Suppressor macrophage (primary cell): Measurements from ENCODE around the gene HCRTR1.

Experiments
- DNase-seq, 4 experiments: peaks; one replicate each; pipeline ENCODE4 v3.0.0-alpha.2; 2020 to 2022

HCRTR1 gene

GRCh38 chr1:31626223-31627207 is 9.0 kb downstream of the HCRTR1 start:
- peak; percentile 19 to 58 (median 48) for DNase-seq

GRCh38 chr1:31627301-31627929 is 9.9 kb downstream of the HCRTR1 start:
- DNase-seq: no peak

- no peak for DNase-seq
Measured at GRCh38 chr1:31627930-31628559, 10.6 kb downstream of the HCRTR1 start.

- no peak for DNase-seq
Measured at GRCh38 chr1:31628931-31629556, 11.6 kb downstream of the HCRTR1 start.

- DNase-seq: no peak
Measured at GRCh38 chr1:31632649-31633048, 15.2 kb downstream of the HCRTR1 start.

GRCh38 chr1:31633117-31633516 is 15.6 kb downstream of the HCRTR1 start:
- peak; percentile 50 to 65 (median 58) for DNase-seq

- no peak for DNase-seq
Measured at GRCh38 chr1:31637915-31638673, 20.6 kb downstream of the HCRTR1 start.

- peak; percentile 53 to 82 (median 67) for DNase-seq
Measured at GRCh38 chr1:31639543-31639942, 22.1 kb downstream of the HCRTR1 start.

GRCh38 chr1:31640179-31640578 is 22.7 kb downstream of the HCRTR1 start:
- DNase-seq: no peak

GRCh38 chr1:31640964-31641363 is 23.5 kb downstream of the HCRTR1 start:
- DNase-seq: no peak

- DNase-seq: no peak
Measured at GRCh38 chr1:31642366-31642765, 24.9 kb downstream of the HCRTR1 start.

GRCh38 chr1:31642897-31643296 is 25.4 kb downstream of the HCRTR1 start:
- no peak for DNase-seq

GRCh38 chr1:31643976-31644559 is 26.6 kb downstream of the HCRTR1 start:
- DNase-seq: no peak

- DNase-seq: peak; percentile 99
Measured at GRCh38 chr1:31644560-31645273, 27.2 kb downstream of the HCRTR1 start, which contains the start of gene PEF1. PEF1 (minus strand) TSS chr1:31644876; CDS start chr1:31644864, 12 bp downstream.

- DNase-seq: no peak
Measured at GRCh38 chr1:31645274-31645568, 27.7 kb downstream of the HCRTR1 start.

GRCh38 chr1:31646259-31646960 is 28.9 kb downstream of the HCRTR1 start:
- no peak for DNase-seq

- no peak for DNase-seq
Measured at GRCh38 chr1:31647106-31647505, 29.6 kb downstream of the HCRTR1 start.

- no peak for DNase-seq
Measured at GRCh38 chr1:31648190-31648589, 30.7 kb downstream of the HCRTR1 start.

- DNase-seq: no peak
Measured at GRCh38 chr1:31648641-31649357, 31.3 kb downstream of the HCRTR1 start.
